Neural cell (in vitro differentiated cells): ENCODE results near the gene KLHL22.
"Not testable (repeated sequence)": the region's sequence is repeated elsewhere in the genome, so short reads cannot be mapped to it uniquely, and the experiment has no call there.

Experiments used
- CTCF ChIP-seq: fragments of 450-650 bp; IDR thresholded peaks from 2 replicates; pipeline ENCODE4 v1.5.1; 2014; ENCODE audit warnings: antibody characterized with exemption, mild to moderate bottlenecking, moderate library complexity; ENCODE audit not compliant: poor library complexity, severe bottlenecking
- POLR2AphosphoS5 ChIP-seq: IDR thresholded peaks from 2 replicates; pipeline ENCODE4 v1.6.1; 2012
- REST ChIP-seq: IDR thresholded peaks from 2 replicates; pipeline ENCODE4 v1.6.1; 2012; ENCODE audit warnings: borderline replicate concordance
- SMC3 ChIP-seq: fragments of 450-650 bp; conservative IDR thresholded peaks from 2 replicates; pipeline ENCODE4 v1.6.1; 2014; ENCODE audit warnings: antibody characterized with exemption, mild to moderate bottlenecking, moderate library complexity; ENCODE audit not compliant: poor library complexity
- TAF1 ChIP-seq: IDR thresholded peaks from 2 replicates; pipeline ENCODE4 v1.6.1; 2012; ENCODE audit warnings: low read depth

GRCh38 chr22:20392365-20392881, 103.2 kb downstream of the KLHL22 start:
- TF ChIP-seq SMC3, CTCF, POLR2AphosphoS5, TAF1, REST: not testable (repeated sequence)
